Activated T-cell treated with anti-CD3 and anti-CD28 coated beads for 4 hours (primary cell): ENCODE data around the gene PEAK3.

Source experiments
- DNase-seq: peaks from one replicate; pipeline ENCODE4 v3.0.0-alpha.2; 2020

PEAK3 gene

DNA sequence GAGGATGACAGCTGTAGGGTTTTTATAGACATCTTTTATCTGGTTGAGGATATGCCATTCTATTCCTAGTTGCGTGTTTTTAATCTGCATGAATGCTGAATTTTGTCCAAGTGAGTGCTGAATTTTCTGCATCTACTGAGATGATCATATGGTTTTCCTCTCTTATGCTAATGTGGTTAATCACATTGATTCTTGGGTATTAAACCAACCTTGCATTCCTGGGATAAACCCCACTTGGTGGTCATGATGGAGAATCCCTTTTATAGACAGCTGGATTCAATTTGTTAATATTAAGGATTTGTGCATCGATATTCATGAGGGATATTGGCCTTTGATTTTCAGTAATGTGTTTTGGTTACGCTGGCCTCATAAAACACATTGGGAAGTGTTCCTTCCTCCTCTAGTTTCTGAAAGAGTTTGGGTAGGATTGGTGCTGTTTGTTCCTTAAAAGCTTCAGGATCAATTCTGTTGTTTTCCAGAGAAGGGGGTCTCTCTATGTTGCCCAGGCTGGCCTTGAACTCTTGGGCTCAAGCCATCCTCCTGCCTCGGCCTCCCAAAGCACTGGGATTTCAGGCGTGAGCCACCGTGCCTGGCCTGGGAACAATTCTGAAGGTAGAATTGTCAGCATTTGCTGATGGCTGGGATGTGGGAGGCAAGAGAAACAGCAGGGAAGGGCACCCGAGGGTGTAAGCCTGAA is 33.3 kb upstream of the PEAK3 start:
- DNase-seq = no peak

DNA sequence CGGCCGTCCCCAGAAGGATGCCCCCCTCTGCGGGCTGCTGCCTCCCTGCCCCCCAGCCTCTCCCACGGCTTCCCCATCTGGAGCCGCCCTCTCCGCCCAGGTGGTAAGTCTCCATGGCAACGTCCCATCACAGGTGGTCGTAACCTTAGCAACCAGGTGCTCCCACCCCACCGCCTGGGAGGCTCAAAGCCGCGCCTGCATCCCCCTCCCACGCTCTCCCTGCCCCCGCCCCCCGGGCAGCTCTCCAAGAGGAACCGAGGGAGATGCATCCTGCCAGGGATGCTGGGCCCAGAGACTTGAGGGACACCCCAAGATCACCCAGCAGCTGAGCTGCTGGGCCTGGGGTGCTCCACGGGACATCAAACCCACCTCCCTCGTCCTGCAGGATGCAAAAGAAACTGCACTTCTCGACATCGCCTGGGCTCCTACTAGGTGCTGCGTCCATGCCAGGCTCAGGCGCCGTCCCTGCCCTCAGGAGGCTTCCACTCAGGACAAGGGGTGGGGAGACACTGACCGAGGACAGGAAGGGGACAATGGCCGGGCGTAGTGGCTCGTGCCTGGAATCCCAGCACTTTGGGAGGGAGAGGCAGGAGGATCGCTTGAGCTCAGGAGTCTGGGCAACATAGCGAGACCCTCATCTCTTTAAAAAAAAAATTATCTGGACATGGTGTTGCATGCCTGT is 31.0 kb upstream of the PEAK3 start:
- no peak for DNase-seq

DNA sequence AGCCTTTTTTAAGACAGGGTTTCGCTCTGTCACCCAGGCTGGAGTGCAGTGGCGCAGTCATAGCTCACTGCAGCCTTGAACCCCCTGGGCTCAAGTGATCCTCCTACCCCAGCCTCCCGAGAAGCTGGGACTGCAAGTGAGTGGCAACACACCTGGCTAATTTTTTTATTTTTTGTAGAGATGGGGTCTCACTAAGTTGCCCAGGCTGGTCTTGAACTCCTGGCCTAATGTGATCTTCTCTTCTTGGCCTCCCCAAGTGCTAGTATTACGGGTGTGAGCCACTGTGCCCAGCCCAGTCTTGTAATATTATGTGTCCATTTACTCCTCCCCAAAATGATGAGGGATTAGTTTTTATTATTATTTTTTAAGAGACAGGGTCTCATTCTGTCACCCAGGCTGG is 29.1 kb upstream of the PEAK3 start:
- no peak for DNase-seq

DNA sequence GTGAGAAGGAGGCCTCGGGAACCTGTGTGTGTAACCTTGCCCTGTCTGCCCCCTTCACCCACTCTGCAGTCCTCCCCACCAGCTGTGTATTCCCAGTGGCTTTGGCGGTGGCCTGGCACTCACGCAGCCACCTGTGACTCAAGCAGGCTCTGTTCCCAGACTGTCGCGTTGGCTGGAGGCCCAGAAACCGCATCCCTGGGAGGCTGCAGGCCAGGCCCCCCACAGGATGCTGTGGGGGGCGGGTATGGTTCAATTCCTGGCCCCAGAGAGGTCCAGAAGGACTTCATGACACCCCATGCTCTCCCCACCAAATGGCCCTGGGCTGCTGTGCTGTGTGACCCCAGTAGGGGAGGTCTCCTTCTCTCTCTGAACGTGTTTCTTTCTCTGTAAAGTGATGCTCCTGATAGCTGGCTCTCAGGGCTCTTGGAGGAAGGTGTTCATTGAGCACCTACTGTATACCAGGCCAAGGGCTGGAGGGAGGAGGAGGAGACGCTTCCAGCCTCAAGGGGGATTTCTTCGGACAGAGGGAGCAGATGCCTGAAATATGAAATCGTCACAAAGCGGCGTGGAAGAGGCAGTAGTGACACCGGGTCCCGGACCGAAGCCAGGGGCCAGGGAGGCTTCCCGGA is 27.9 kb upstream of the PEAK3 start:
- DNase-seq = no peak

DNA sequence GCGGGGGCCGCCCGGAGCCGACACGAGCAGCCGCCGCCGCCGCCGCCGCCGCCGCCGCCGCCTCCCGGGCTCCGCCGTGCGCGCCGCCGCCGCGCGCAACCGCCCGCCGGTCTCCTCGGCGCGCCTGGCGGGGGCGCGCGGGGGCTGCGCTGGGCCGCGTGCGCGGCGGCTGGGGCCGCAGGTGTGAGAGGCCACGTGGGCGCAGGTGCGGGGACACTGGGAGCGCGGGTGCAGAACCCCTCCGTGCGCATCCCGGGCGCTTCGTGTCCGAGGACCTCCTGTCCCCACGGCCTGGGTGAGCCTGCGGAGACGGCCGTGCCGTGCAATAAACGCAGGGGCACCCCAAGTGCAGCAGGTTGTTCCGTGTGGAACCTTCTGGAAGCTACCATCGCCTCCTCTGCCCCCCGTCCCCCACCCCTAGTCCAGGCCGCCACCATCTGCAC is 26.2 kb upstream of the PEAK3 start, which contains the start of gene LINGO3:
Gene LINGO3, minus strand, starts transcription at position 41 of the 443 bp plus-strand sequence. CDS start 16,378 bp downstream, outside the sequence.
- no peak for DNase-seq

DNA sequence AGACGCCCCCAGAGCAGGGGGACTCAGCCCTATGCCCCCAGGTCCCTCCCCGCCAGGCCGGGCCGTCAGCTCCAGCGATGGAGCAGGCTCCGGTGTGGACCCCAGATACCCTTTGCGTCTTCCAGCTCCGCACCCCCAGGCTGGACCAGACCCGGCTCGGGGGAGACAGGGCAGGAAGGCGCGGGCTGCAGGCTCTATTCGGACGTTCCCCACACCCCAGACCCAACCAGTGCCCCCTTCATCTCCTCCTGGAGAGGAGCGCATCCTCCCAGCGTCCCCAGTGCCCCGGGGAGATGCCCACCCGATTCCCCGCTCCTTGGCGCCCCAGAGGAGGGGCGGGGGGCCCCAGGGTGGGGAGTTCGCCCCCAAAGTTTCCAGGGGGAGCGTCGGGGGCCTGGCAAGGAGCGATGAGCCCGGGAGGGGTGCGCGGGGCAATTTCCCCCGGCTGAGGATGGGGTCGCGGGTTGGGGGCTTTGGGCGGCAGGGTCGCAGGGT is 25.6 kb upstream of the PEAK3 start:
- DNase-seq = no peak

DNA sequence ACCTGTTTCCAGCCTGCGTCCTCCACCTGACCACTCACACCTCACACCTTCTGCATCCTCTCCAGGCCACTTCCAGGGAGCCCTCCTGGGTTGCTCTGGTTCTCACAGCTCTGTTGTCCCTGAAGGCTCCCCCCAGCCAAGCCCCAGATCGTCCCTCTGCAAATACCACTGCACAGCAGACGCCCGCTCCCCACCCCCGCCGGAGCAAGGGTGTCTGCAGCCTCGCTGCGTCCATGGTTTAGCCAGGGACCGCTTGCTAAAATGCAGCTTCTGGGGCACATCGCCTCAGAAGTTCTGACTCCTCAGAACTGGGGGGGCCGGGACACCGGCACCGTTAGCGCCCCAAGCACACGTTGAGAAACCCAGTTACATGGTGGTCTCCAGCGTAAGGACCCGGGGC is 25.0 kb upstream of the PEAK3 start:
- no peak for DNase-seq

DNA sequence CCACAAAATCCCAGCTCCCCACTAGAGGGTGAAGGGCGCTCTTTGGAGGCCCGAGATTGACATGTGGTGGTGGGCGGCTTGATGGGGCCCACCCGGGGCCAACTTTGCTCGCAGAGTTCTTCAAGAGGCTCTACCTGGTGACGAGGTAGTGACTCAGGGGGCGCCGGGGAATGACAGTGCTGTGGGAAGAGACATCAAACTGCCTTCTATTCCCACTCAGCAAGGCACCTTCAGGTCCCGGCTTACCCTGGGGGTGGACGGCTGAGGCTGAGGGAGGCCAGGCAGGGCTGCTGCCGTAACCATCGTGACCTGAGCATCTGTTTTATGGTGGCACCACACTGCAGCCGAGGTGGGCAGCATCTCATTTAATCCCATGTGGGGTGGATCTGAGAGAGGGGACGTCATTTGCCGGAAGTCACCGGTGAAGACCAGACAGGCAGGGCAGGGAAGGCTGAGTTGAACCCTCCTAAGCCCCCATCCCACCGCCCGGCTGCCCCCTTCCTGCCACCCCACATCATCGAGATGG is 24.4 kb upstream of the PEAK3 start:
- DNase-seq = no peak

DNA sequence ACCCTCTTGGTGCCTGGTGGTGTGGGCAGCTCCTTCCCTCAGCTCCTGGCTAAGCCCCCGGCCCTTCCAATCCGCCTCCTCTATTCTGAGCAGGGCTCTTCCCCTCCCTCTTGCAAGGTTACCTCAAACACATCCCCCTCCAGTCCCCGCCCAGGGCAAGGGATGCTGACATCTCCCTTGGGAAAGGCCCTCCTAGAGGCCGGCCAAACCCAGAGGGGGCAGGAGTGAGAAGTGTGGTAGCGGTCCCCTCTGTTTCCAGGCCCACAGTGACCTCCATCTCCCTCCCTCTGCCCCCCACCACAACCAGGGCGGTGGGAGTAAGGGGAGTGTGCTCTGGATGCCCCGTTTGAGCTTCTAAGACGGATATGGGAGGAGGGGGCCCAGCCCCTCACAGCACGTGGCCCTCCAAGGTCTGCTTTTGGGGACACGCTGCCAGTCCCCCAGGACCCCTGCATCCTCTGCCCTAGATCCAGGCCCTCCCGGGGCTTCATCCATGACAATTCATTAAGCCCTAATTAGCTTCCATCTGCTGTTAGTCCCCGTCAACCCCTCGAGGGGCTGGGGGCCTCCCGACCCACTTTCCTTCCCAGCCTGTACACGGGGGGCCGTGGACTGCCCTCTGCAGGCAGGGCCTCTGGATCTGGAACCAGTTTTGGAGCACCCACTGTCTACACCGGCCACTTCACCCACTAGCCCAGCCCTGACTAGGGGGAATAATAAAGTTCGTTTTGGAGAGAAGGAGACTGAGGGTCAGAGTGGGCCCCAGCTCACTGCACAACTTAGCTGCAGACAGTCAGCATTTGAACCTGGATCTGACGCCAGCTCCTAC is 23.7 kb upstream of the PEAK3 start:
- DNase-seq = no peak

DNA sequence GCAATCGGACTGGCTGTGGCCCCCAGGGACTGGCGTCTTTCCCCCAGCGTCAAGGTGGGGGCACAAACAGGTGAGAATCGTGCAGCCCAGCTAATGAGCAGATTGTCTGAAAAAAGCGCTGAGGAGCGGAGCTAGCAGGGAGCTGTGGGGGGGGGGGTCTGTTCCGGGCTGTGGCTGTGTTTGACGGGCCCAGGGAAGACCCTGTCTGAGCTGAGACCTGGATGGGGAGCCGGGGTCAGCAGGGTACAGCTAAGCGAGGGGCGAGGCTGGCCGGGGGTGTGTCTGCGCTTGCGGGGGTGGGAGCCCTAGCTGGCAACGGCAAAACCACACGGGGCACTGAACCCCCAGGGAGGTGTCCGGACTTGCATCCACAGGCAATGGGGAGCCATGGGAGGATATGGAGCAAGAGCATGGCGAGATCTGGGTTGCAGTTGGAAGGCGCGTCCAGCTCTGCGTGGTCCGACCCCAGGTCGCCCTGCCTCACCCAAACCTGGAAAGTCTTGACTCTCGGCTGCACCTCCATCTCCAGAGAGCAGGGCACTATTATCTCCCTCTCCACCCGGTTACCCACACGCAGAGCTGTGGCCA is 21.3 kb upstream of the PEAK3 start:
- DNase-seq = no peak

DNA sequence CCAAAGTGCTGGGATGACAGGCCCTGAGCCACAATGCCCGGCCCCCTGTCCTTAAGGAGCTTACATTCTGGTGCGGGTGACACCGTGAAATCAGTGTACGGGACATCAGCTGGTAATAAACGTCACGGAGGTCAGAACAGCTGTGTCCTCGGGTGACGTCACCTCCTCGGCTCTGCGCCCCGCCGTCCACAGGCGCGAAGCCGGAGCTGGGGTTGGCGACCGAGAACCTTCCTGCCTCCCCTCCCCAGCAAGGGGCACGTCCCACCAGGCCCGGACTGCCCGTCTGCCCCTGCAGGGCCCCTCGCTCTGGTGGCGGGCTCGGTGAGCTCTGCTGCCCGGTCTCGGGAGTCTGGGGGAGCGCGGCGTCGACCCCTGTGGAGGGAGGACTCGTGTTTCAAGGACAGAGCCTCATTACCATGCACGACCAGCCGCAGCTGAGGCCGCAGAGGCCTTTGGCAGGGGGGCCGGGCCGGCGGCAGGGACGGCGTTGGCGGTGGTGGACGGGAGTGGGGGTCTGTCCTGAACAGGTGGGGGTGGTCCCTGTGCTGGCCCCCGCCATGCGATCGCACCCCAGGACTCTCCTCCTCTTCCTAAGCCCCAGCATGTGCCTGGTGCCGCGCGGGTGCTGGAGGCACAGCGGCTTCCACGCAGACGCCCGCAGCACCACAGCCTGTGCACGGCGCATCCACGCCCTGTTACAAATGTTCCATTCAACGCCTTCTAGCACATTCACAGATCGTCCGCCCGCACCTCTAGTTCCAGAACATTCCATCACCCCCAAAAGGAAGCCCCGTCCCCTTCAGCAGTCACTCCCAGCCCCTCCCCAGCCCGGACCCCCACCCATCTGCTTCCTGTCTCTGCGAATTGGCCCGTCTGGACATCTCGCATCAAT is 20.6 kb upstream of the PEAK3 start:
- DNase-seq = no peak

DNA sequence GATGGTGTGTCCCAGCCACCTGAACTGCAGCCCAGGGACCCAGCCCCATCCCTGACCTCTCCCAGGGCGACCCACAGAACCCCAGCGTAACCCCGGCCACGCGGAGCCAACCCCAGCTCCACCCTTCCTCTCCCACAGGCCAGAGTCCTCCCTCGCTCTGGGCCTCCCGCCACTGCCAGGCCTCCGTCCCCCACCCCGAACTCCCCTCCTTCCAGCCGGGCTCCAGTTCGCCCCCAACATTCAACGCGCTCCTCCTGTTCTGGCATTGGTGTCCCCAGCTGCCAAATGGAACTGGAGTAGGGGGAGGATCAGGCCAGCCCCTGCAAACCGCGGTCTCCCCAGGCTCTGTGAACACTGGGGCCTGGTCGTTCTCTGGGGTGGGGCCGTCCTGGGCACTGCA is 18.6 kb upstream of the PEAK3 start:
- DNase-seq = no peak

DNA sequence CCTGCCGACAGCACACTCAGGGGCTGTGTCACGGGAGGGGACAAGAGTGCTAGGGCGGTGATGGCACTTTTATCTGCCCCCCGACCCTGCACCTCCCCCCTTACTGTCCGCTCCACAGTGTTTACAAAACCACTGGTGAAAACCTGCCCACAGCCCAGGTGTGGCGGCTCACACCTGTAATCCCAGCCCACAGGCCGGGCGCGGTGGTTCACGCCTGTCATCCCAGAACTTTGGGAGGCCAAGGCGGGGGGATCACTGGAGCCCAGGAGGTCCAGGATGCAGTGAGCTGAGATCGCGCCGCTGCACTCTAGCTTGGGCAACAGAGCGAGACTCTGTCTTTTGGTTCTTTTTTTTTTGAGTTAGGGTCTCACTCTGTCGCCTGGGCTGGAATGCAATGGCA is 14.2 kb upstream of the PEAK3 start:
- no peak for DNase-seq

DNA sequence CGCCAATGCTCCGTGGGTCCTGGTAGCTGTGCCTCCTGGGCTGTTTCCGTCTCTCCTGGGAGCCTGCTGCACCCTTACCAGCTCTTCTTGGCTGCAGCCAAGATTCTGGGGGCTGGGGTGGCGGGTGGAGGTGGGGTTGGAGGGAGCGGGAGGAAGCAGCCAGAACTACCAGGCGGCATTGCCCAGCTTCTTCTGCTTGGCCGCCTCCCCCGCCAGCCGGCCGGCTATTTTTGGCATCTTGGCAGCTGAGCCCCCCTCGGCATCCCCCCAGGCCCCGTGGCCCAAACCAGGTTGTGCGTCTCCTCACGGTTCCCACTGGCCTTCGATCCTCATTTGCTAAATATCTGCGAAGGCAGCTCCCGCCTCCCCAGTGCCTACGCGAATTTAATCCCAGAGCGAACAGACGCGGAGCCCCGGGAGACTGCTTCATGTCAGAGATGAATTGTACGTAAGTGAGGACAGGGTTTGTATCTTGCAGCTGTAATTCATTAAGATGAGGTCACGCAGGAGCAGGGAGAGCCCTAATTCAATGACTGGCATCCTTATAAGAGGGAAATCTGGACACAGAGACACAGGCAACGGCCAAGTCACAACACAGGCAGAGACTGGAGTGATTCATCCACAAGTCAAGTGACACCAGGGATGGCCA is 12.8 kb upstream of the PEAK3 start:
- no peak for DNase-seq

DNA sequence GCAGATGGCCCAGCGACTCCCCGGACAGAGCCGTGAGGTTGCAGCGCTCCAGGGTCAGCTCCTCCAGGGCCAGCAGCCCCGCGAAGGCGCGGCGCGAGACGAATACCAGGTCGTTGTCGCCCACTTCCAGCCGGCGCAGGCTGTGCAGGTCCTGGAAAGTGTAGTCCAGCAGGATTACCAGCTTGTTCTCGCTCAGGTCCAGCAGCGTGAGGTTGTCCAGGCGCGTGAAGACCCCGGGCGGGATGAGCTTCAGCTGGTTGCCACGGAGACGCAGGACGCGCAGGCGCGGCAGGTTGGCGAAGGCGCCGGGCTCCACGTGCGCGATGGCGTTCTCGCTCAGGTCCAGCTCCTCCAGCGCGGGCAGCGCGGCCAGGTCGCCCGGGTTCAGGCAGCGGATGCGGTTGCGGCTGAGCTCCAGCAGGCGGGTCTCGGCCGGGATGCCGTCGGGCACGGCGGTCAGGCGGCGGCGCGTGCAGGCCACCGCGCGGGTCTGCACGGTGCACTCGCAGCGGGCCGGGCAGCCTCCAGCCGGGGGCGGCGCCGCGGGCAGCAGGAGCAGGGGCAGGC is 9.3 kb upstream of the PEAK3 start:
- DNase-seq = no peak

DNA sequence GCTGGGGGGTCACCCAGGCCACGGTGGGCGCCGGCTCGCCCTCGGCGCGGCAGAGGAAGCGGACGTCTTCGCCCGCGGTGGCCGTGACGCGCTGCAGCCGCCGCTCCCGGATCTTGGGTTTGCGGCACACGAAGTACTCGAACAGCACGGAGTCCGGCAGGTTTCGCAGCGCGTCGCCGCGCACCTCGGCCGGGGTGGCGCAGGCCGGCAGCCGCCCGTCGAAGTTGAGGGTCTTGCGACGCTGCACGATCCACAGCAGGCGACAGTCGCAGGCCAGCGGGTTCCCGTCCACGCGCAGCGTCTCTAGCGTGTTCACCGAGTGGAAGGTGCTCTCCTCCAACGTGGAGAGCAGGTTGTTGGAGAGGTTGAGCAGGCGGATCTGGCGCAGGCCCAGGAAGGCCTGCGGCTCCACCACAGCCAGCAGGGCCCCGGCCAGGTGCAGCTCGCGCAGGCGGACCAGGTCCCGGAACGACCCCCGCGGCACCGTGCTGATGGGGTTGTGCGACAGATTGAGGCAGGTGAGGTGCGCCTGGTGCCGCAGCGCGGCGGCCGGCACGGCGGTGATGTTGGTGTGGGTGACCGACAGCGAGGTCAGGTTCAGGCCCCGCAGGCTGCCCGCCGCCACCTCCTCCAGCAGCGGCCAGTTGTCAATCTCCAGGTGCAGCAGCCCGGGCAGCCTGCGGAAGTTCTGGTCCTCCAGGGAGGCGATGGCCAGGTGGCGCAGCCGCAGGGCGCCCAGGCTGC is 8.6 kb upstream of the PEAK3 start:
- DNase-seq = no peak

DNA sequence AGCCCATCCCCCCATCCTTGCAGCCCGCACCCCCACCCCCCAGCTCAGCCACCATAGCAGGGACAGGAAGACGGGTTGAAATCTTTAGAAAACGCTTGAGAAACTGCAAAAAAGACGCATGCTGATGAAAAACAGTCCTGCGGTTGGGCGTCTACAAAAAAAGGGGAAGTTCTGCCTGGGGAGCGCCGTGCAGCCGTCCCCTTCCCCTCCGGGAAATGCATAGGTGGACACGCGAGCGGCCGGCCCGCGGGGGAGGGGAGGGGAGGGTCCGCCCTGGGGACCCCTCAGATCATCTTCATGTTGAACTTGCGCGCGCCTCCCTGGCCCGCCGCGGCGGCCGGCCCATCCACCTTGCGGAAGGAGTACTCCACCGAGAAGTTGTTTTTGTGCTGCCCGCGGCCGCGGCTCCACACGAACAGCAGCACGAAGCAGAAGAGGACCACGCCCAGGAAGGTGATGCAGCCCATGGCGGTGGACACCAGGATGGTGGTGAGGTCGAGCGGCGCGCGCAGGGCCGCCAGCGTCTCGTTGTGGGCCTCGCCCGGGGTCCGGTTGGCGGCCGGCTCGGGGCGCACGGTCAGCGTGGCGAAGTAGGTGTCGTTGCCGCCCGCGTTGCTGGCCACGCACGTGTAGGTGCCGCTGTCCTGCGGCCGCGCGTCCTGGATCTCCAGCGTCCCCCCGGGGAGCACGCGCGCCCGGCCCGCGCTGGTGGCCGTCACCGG is 7.9 kb upstream of the PEAK3 start:
- no peak for DNase-seq

DNA sequence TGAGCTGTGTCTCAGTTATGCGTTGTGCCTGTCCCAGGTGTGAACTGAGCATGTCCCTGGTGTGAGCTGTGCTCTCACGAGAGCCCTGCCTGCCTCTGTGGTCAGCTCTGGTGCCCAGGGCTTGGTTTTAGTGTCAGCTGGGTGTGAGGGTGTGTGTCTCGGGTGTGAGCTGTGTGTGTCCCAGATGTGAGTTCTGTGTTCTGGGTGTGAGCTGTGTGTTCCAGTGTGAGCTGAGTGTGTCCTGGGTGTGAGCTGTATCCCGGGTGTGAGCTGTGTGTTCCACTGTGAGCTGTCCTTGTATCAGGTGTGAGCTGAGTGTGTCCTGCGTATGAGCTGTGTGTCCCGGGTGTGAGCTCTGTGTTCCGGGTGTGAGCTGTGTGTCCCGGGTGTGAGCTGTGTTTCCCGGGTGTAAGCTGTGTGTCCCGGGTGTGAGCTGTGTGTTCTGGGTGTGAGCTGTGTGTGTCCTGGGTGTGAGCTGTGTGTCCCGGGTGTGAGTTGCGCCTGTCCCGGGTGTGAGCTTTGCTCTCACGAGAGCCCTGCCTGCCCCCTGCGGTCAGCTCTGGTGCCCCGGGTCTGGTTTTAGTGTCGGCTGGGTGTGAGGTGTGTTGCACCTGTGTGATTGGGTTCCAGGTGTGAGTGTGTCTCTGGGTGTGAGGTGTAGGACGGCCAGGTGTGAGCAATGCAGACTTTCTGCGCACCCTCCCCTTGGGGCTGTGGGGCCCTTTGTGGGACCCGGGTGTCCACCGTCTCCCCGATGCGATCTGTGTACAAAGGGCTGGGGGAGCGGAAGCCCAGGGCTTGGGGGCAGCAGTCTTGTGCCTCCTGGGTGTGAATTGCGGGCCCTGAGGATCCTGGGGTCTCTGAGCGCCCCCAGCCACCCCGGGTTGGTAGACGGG is 7.1 kb upstream of the PEAK3 start:
- DNase-seq = no peak
